Fibroblast of lung (primary cell): Measurements from ENCODE around the gene HOXC5. TPM values are rescaled to one million over a fixed set of nuclear protein-coding genes. Genes with fewer than 3 reads are reported as not detected.

Source experiments
- DNase-seq, 2 donors: peaks; one replicate each; pipeline versions ENCODE4 v3.0.0 to v3.0.0-alpha.2; 2010; ENCODE audit warnings: low read depth in 2 of 2
- H2AFZ ChIP-seq: 2 replicates; pipeline ENCODE4 v1.5.1; 2012; ENCODE audit warnings: low read length, control low read depth, inconsistent platforms
- H3K27ac ChIP-seq: 2 replicates; pipeline ENCODE4 v1.5.1; 2011; ENCODE audit warnings: low read length, control low read depth; ENCODE audit not compliant: insufficient read depth
- H3K27me3 ChIP-seq: 2 replicates; pipeline ENCODE4 v1.5.1; 2011; ENCODE audit warnings: mild to moderate bottlenecking, low read length; ENCODE audit not compliant: control insufficient read depth, insufficient read depth
- H3K36me3 ChIP-seq: 2 replicates; pipeline ENCODE4 v1.5.1; 2011; ENCODE audit warnings: low read length; ENCODE audit not compliant: control insufficient read depth, insufficient read depth
- H3K4me1 ChIP-seq: 2 replicates; pipeline ENCODE4 v1.5.1; 2011; ENCODE audit warnings: low read length; ENCODE audit not compliant: control insufficient read depth, insufficient read depth; ENCODE audit errors: extremely low read depth
- H3K4me2 ChIP-seq: 2 replicates; pipeline ENCODE4 v1.5.1; 2011; ENCODE audit warnings: low read length, control low read depth; ENCODE audit not compliant: insufficient read depth; ENCODE audit errors: extremely low read depth
- H3K4me3 ChIP-seq, 4 experiments: fragments of 200-600 bp in 1 of 4; sonication (generic) in 1 of 4; replicated peaks in 1 of 4; 2 replicates each; pipeline ENCODE4 v1.5.1; 2011 to 2016; ENCODE audit warnings: low read length in 4 of 4, low read depth in 3 of 4, mild to moderate bottlenecking in 3 of 4, control low read depth in 2 of 4, inconsistent platforms in 1 of 4, mixed read lengths in 1 of 4; ENCODE audit not compliant: insufficient read depth in 1 of 4; ENCODE audit errors: control extremely low read depth in 1 of 4
- H3K79me2 ChIP-seq: 2 replicates; pipeline ENCODE4 v1.5.1; 2012; ENCODE audit warnings: mild to moderate bottlenecking, low read length, inconsistent platforms; ENCODE audit not compliant: control insufficient read depth, insufficient read depth
- H3K9ac ChIP-seq: 2 replicates; pipeline ENCODE4 v1.5.1; 2011; ENCODE audit warnings: mild to moderate bottlenecking, low read length, control low read depth; ENCODE audit not compliant: insufficient read depth
- H3K9me3 ChIP-seq: 2 replicates; pipeline ENCODE4 v1.5.1; 2012; ENCODE audit warnings: low read depth, low read length; ENCODE audit not compliant: control insufficient read depth, insufficient read depth
- H4K20me1 ChIP-seq: 2 replicates; pipeline ENCODE4 v1.5.1; 2011; ENCODE audit warnings: low read length; ENCODE audit not compliant: control insufficient read depth, insufficient read depth; ENCODE audit errors: extremely low read depth
- EZH2 ChIP-seq: IDR thresholded peaks from 2 replicates; pipeline ENCODE4 v1.5.1; 2012; ENCODE audit warnings: low read length, control low read depth, mild to moderate bottlenecking; ENCODE audit errors: missing control alignments
- polyA plus RNA-seq, 2 donors: library from polyadenylated mRNA; depleted of rRNA in 1 of 2; stranded (reverse) in 1 of 2; unstranded in 1 of 2; fragments of >200 nt; gene quantifications; 2 replicates each; pipeline ENCODE4 v1.2.1, GENCODE V29; 2011 to 2012; ENCODE audit warnings: missing spikeins in 1 of 2
- total RNA-seq: library from RNA; depleted of rRNA; stranded (reverse); fragments of >200 nt; gene quantifications from 2 replicates; pipeline ENCODE4 v1.2.1, GENCODE V29; 2014
- TF ChIP-seq, protein P1 (sequence below), 2 donors: IDR thresholded peaks in 1 of 2; conservative IDR thresholded peaks in 1 of 2; 1 replicate in 1 of 2; 2 replicates in 1 of 2; pipeline ENCODE4 v1.5.1; 2011 to 2012; ENCODE audit warnings: low read length in 2 of 2, control low read depth in 1 of 2, inconsistent platforms in 1 of 2, low read depth in 1 of 2, mild to moderate bottlenecking in 1 of 2

HOXC5 gene
- total and polyA plus RNA-seq, 2 donors (not counting 1 experiment from before 2014, with no cell fraction given) = under 0.01 to 0.07 TPM

DNA sequence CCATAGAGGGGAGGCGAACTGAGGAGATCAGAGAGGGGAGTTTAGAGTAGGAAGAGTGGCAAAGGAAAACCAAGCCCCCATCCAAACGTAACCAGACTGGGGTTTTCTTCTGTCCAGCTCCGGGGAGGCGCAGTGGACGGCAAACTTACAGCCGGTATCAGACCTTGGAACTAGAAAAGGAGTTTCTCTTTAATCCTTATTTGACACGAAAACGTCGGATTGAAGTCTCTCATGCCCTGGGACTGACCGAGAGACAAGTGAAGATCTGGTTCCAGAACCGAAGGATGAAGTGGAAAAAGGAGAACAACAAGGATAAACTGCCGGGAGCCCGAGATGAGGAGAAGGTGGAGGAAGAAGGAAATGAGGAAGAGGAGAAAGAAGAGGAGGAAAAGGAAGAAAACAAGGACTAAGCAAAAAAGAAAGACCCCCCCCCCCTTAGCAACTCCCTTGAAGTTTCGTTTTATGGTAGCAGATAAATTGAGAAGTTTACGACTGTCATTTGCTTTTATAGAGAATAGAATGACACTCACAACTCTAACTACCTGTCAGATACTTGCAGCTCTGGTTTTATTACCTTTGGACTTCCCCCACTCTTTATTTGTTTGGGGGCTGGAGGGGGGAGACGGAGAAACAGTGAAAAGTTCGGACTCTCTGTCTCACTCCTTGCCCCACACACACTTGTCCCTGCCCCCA is 21.7 kb upstream of the HOXC5 start:
- no peaks in the 10 kb centered on the region for H3K36me3 ChIP-seq
- H3K27ac ChIP-seq = no peak overlapping the region
- H3K9me3 ChIP-seq = no peaks in the 10 kb centered on the region
- H3K4me3 ChIP-seq = peak overlapping the region in 1 of 4 experiments; percentile 6
- TF ChIP-seq, protein P1, sequence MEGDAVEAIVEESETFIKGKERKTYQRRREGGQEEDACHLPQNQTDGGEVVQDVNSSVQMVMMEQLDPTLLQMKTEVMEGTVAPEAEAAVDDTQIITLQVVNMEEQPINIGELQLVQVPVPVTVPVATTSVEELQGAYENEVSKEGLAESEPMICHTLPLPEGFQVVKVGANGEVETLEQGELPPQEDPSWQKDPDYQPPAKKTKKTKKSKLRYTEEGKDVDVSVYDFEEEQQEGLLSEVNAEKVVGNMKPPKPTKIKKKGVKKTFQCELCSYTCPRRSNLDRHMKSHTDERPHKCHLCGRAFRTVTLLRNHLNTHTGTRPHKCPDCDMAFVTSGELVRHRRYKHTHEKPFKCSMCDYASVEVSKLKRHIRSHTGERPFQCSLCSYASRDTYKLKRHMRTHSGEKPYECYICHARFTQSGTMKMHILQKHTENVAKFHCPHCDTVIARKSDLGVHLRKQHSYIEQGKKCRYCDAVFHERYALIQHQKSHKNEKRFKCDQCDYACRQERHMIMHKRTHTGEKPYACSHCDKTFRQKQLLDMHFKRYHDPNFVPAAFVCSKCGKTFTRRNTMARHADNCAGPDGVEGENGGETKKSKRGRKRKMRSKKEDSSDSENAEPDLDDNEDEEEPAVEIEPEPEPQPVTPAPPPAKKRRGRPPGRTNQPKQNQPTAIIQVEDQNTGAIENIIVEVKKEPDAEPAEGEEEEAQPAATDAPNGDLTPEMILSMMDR (conservative IDR thresholded peaks at IDR 0.05 in 1 of 2, IDR thresholded peaks at IDR 0.05 in 1 of 2; ENCODE audit: low read depth in 1 of 2, low read length in 2 of 2) = no peak
- peak; percentile 25 for TF ChIP-seq EZH2
- H3K27me3 ChIP-seq = peaks cover 74% of the 10 kb centered on the region
- H2AFZ ChIP-seq = no peak overlapping the region
- no peaks in the 10 kb centered on the region for H3K4me1 ChIP-seq
- no peaks in the 10 kb centered on the region for H3K79me2 ChIP-seq
- no peak for DNase-seq
- H3K4me2 ChIP-seq = no peak overlapping the region
- H4K20me1 ChIP-seq = no peaks in the 10 kb centered on the region
- no peak overlapping the region for H3K9ac ChIP-seq

DNA sequence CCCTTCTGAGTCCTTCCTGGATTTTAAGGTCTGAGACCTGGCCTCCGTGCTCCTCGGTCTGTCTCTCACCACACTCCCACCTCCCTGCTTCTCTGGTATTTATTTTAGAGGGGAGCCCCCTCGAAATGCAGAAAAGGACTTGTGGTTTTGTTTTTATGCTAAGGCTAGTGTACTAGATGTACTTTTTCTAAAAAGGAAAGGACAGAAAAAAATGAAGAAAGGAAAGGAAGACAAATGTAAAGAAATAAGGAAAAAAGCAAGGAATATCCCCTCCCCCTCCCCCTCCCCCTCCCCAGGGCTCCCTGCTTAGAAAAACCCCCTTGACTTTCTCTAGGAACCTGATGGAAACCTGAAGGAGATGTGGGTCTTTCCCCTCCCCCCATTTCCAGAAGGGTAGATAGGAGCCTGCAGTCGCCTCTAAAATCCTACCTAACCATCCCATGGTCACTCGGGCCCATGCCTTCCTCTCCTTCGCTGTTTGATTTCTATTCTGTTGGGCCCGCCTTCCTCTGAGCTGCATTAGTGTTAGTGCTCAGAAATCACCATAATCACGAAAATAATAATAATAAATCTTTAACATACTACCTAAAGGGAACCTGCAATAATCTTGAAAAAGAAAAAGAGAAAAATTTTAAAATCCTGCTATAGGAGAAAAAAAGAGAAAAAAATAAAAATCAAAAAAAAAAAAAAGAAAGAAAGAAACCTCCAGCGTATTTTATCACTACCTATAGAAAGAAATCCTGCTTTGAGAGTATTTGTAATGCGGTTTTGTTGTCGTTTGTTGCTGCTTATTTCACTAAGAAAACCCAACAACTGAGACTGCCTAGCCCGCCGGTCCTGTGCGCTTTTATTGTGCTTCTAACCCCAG is 21.0 kb upstream of the HOXC5 start:
- peaks cover 70% of the 10 kb centered on the region for H3K27me3 ChIP-seq

More for the DNA sequence above, 21.0 kb upstream of the HOXC5 start:
- DNase-seq = no peak
- TF ChIP-seq, protein P1 (conservative IDR thresholded peaks at IDR 0.05 in 1 of 2, IDR thresholded peaks at IDR 0.05 in 1 of 2; ENCODE audit: low read depth in 1 of 2, low read length in 2 of 2) = no peak
- no peak for TF ChIP-seq EZH2
- no peak overlapping the region for H3K9ac ChIP-seq
- H4K20me1 ChIP-seq = no peaks in the 10 kb centered on the region
- H3K4me3 ChIP-seq = no peak overlapping the region
- no peaks in the 10 kb centered on the region for H3K4me1 ChIP-seq
- no peak overlapping the region for H2AFZ ChIP-seq
- H3K27ac ChIP-seq = no peak overlapping the region
- H3K4me2 ChIP-seq = no peak overlapping the region
- no peaks in the 10 kb centered on the region for H3K9me3 ChIP-seq
- H3K79me2 ChIP-seq = no peaks in the 10 kb centered on the region
- no peaks in the 10 kb centered on the region for H3K36me3 ChIP-seq
